Mesendoderm (in vitro differentiated cells): ENCODE data around the gene SDR42E1.

Source experiments
- DNase-seq: peaks from one replicate; pipeline ENCODE4 v3.0.0; 2013
- H2AK5ac ChIP-seq: 2 replicates; pipeline ENCODE4 v1.6.1; 2013; ENCODE audit warnings: low read length, inconsistent platforms
- H2BK120ac ChIP-seq: 2 replicates; pipeline ENCODE4 v1.6.1; 2013; ENCODE audit warnings: low read depth, mild to moderate bottlenecking, low read length, moderate library complexity, mixed read lengths
- H2BK15ac ChIP-seq: replicated peaks from 2 replicates; pipeline ENCODE4 v1.6.1; 2013; ENCODE audit warnings: low read depth, mild to moderate bottlenecking, moderate library complexity
- H2BK5ac ChIP-seq: 2 replicates; pipeline ENCODE4 v1.6.1; 2013; ENCODE audit warnings: low read length, inconsistent platforms
- H3K18ac ChIP-seq: 2 replicates; pipeline ENCODE4 v1.6.1; 2013; ENCODE audit warnings: mild to moderate bottlenecking, low read length, mixed read lengths
- H3K23ac ChIP-seq: one replicate; pipeline ENCODE4 v1.6.1; 2013; ENCODE audit warnings: low read length
- H3K27ac ChIP-seq: 2 replicates; pipeline ENCODE4 v1.5.1; 2013; ENCODE audit warnings: low read depth, mild to moderate bottlenecking, inconsistent platforms, low read length, moderate library complexity
- H3K27me3 ChIP-seq: 2 replicates; pipeline ENCODE4 v1.6.1; 2013; ENCODE audit warnings: low read length, control low read depth, mild to moderate bottlenecking, inconsistent platforms; ENCODE audit not compliant: insufficient read depth, poor library complexity
- H3K36me3 ChIP-seq: 2 replicates; pipeline ENCODE4 v1.6.1; 2013; ENCODE audit warnings: low read length, inconsistent platforms; ENCODE audit not compliant: control insufficient read depth, insufficient read depth
- H3K4ac ChIP-seq: one replicate; pipeline ENCODE4 v1.6.1; 2013; ENCODE audit warnings: low read depth, mild to moderate bottlenecking, low read length, moderate library complexity
- H3K4me1 ChIP-seq: 2 replicates; pipeline ENCODE4 v1.6.1; 2013; ENCODE audit warnings: low read depth, low read length, inconsistent platforms; ENCODE audit not compliant: control insufficient read depth
- H3K4me2 ChIP-seq: 2 replicates; pipeline ENCODE4 v1.6.1; 2013; ENCODE audit warnings: low read length
- H3K4me3 ChIP-seq: 2 replicates; pipeline ENCODE4 v1.5.1; 2013; ENCODE audit warnings: mild to moderate bottlenecking, low read length
- H3K56ac ChIP-seq: one replicate; pipeline ENCODE4 v1.6.1; 2013; ENCODE audit warnings: low read length
- H3K79me1 ChIP-seq: 2 replicates; pipeline ENCODE4 v1.6.1; 2013; ENCODE audit warnings: low read length, inconsistent platforms
- H3K79me2 ChIP-seq: 2 replicates; pipeline ENCODE4 v1.6.1; 2013; ENCODE audit warnings: mild to moderate bottlenecking, low read length; ENCODE audit not compliant: control insufficient read depth, insufficient read depth
- H3K9ac ChIP-seq: 2 replicates; pipeline ENCODE4 v1.6.1; 2013; ENCODE audit warnings: low read length, inconsistent platforms
- H4K5ac ChIP-seq: one replicate; pipeline ENCODE4 v1.6.1; 2013; ENCODE audit warnings: low read length
- H4K8ac ChIP-seq: one replicate; pipeline ENCODE4 v1.6.1; 2013; ENCODE audit warnings: low read depth, mild to moderate bottlenecking, control low read depth, low read length, moderate library complexity
- WGBS: extraction: QIAGEN DNeasy Blood & Tissue Kit; methylation state at CpG from one replicate; pipeline ENCODE4 v1.1.7; 2013; ENCODE audit warnings: low lambda C conversion rate, missing lambda C conversion rate; ENCODE audit not compliant: insufficient coverage; ENCODE audit errors: extremely low coverage; 5-methylcytosine and 5-hydroxymethylcytosine counted together

Gene SDR42E1

DNA sequence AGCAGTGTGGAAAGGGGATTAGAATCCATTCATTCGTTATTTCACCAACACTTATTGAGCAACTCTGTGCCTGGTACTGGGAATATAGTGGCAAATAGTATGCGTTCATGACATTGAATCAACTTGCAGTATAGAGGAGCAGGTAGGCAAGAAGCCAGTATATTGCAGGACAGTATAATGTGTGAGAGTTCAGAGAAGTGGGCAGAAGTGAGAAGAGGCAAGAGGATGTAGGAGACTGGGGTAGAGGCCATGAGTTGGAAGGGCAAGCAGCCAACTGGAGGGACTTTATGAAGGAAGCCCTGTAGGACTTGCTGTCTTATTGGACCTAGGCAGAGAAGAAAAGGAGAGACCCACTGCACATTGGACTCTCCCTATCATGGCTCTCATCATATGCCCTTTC, 36.1 kb upstream of the SDR42E1 start:
- Histone ChIP-seq H2BK5ac (no peak overlapping the region), H3K4me2 (no peak overlapping the region), H3K36me3 (no peaks in the 10 kb centered on the region), H3K23ac (no peak overlapping the region), H3K9ac (no peak overlapping the region), H3K4me3 (no peak overlapping the region), H2AK5ac (no peak overlapping the region), H4K8ac (no peak overlapping the region), H3K56ac (no peak overlapping the region), H3K79me2 (no peaks in the 10 kb centered on the region), H3K4me1 (no peaks in the 10 kb centered on the region), H3K79me1 (no peaks in the 10 kb centered on the region), H3K27me3 (no peaks in the 10 kb centered on the region), H2BK15ac (no peak overlapping the region), H3K4ac (no peak overlapping the region), H4K5ac (no peak overlapping the region), H2BK120ac (no peak overlapping the region), H3K18ac (no peak overlapping the region), H3K27ac (no peak overlapping the region)
- WGBS, result no CpG with 5 or more reads among the region's 2 CpGs
- DNase-seq, result no peak

DNA sequence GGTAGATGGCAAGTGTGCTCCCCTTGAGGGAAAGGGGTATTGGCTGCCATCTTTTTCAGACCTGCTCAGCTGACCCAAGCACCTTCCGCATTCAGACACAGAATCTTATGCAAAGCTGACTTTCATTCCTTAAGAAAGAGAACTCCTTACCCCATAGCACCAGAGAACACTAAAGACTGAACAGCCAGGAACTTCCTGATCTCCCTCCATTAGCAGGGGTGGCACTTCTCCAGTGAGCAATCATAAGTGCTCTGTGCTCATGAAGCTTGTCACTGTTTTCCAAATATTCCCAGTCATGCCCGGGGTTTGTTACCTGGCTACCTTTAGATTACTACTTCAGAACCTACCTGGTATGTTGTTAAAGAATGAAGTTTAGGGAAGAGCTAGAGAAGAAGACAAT, 35.7 kb upstream of the SDR42E1 start:
- Histone ChIP-seq H3K56ac (no peak overlapping the region), H3K4me1 (no peaks in the 10 kb centered on the region), H3K4me3 (no peak overlapping the region), H2BK5ac (no peak overlapping the region), H4K8ac (no peak overlapping the region), H4K5ac (no peak overlapping the region), H3K27me3 (no peaks in the 10 kb centered on the region), H3K4ac (no peak overlapping the region), H3K23ac (no peak overlapping the region), H2AK5ac (no peak overlapping the region), H2BK120ac (no peak overlapping the region), H3K4me2 (no peak overlapping the region), H3K79me1 (no peaks in the 10 kb centered on the region), H2BK15ac (no peak overlapping the region), H3K79me2 (no peaks in the 10 kb centered on the region), H3K36me3 (no peaks in the 10 kb centered on the region), H3K18ac (no peak overlapping the region), H3K9ac (no peak overlapping the region), H3K27ac (no peak overlapping the region)
- DNase-seq, result no peak
- WGBS, result no CpG with 5 or more reads among the region's 2 CpGs

DNA sequence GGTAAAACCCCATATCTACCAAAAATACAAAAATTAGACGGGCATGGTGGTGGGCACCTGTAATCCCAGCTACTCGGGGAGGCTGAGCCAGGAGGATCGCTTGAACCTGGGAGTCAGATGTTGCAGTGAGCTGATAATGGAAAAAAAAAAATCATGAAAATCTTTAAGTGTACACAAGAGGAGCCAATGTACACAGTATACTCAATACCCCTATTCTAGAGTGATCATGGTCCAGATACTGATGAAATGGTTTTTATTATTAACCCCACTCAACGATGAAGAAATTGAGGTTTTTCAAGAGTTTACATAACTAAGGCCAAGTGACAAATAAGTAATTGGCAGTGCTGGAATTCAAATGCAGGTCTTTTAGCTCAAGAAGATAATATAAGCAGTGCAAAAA, 35.3 kb upstream of the SDR42E1 start:
- Histone ChIP-seq H3K27ac (no peak overlapping the region), H3K36me3 (no peaks in the 10 kb centered on the region), H2BK120ac (no peak overlapping the region), H3K18ac (no peak overlapping the region), H3K56ac (no peak overlapping the region), H3K27me3 (no peaks in the 10 kb centered on the region), H3K79me1 (no peaks in the 10 kb centered on the region), H2BK15ac (no peak overlapping the region), H2BK5ac (no peak overlapping the region), H3K79me2 (no peaks in the 10 kb centered on the region), H3K4me3 (no peak overlapping the region), H3K4me1 (no peaks in the 10 kb centered on the region), H4K5ac (no peak overlapping the region), H4K8ac (no peak overlapping the region), H3K4ac (no peak overlapping the region), H2AK5ac (no peak overlapping the region), H3K23ac (no peak overlapping the region), H3K4me2 (no peak overlapping the region), H3K9ac (no peak overlapping the region)
- no CpG with 5 or more reads among the region's 4 CpGs for WGBS
- no peak for DNase-seq

DNA sequence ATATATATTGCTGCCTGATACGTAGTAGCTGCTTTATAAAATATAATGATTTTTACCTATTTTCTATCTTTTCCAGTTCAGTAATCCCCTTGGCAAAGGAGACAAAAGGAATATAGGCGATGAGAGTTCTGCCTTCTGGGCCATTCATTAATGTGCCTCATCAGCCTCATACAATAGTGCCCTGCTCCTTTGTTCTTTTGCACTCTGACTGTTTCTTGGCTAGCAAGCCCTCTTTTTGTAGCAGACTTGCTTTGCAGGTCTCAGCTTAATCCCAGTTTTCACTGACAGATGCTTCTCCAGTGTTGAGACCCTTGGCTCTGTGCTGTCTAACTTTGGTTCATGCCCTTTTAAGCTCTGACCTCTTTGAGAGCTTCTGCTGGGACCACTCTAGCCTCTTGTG, 34.2 kb upstream of the SDR42E1 start:
- no peak overlapping the region for H2BK5ac ChIP-seq
- no peaks in the 10 kb centered on the region for H3K27me3 ChIP-seq
- H4K8ac ChIP-seq, result no peak overlapping the region
- no peak overlapping the region for H3K4me3 ChIP-seq
- H3K23ac ChIP-seq, result no peak overlapping the region
- DNase-seq, result no peak
- no peaks in the 10 kb centered on the region for H3K36me3 ChIP-seq
- H3K27ac ChIP-seq, result no peak overlapping the region
- H3K4ac ChIP-seq, result no peak overlapping the region
- no peak overlapping the region for H2BK15ac ChIP-seq
- H3K56ac ChIP-seq, result no peak overlapping the region
- no peaks in the 10 kb centered on the region for H3K79me2 ChIP-seq
- H3K79me1 ChIP-seq, result no peaks in the 10 kb centered on the region
- no peak overlapping the region for H4K5ac ChIP-seq
- no peak overlapping the region for H2BK120ac ChIP-seq
- H3K4me1 ChIP-seq, result no peaks in the 10 kb centered on the region
- H3K18ac ChIP-seq, result no peak overlapping the region
- no peak overlapping the region for H2AK5ac ChIP-seq
- H3K4me2 ChIP-seq, result no peak overlapping the region
- no CpG with 5 or more reads among the region's 2 CpGs for WGBS
- no peak overlapping the region for H3K9ac ChIP-seq

DNA sequence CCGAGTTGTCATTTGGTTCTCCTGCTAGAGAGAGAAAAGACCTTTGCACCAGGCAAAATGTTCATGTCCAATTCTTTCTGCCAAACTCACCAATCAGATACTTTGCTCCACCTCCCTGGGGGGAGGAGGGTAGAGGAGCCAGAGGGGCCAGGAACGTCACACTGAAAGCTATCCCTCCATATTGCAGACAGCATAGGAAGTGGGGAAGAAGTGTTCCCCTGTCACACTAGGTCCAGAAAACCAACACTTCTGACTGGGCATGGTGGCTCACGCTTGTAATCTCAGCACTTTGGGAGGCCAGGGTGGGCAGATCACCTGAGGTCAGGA, 33.3 kb upstream of the SDR42E1 start:
- no CpG with 5 or more reads among the region's 3 CpGs for WGBS

DNA sequence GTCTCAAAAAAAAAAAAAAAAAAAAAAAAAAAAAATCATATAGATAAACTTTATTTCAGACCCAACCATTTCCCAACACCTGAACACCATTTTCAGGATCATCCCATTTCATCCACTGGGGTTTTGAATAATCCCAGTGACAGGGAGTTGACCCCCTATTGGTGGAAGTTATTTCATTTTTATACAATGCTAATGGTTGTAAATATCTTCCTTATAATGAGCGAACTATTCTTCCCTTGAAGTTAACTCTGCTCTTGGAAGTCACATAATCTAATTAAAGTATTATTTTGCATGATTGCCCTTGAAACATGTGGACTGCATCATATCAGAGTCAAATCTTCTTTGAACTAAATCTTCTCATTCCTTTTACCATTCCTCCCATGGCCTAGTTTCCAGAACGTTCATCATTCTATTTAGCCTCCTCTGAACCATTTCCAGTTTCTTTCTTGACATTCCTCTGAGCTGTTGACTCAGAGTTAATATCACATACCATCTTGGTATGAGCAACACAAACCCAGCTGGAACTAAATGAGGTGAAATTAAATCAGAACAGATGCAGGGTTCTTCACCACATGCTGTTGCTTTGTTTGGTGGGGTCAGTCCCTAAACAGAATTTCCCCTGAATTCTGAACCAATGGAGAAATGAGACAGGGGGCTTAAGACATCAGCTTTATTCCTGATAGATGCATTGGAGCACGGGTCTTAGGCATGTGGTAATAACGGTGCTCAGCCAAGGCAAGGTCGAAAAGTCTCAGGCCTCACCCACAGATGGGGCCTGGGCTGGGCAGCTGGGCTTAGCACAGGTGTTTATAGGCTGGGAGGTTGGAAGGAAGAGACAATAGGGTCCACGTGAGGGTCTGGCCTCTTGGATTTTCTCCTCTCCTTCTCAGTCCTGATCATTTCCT, 32.7 kb upstream of the SDR42E1 start:
- H4K8ac ChIP-seq, result no peak overlapping the region

More for the DNA sequence above, 33.3 kb upstream of the SDR42E1 start:
- H3K56ac ChIP-seq, result no peak overlapping the region
- no peaks in the 10 kb centered on the region for H3K4me1 ChIP-seq
- no peak overlapping the region for H2AK5ac ChIP-seq
- no peak overlapping the region for H3K9ac ChIP-seq
- DNase-seq, result no peak
- H4K5ac ChIP-seq, result no peak overlapping the region
- H3K27ac ChIP-seq, result no peak overlapping the region
- no peak overlapping the region for H3K18ac ChIP-seq
- no peak overlapping the region for H3K4me3 ChIP-seq
- H2BK5ac ChIP-seq, result no peak overlapping the region
- H3K79me2 ChIP-seq, result no peaks in the 10 kb centered on the region
- no peak overlapping the region for H3K23ac ChIP-seq
- H3K36me3 ChIP-seq, result no peaks in the 10 kb centered on the region
- no peak overlapping the region for H4K8ac ChIP-seq
- no peak overlapping the region for H3K4ac ChIP-seq
- H2BK15ac ChIP-seq, result no peak overlapping the region
- H3K27me3 ChIP-seq, result no peaks in the 10 kb centered on the region
- no peaks in the 10 kb centered on the region for H3K79me1 ChIP-seq
- no peak overlapping the region for H3K4me2 ChIP-seq
- H2BK120ac ChIP-seq, result no peak overlapping the region

More for the DNA sequence above, 32.7 kb upstream of the SDR42E1 start:
- Histone ChIP-seq H3K27ac (no peak overlapping the region), H3K56ac (no peak overlapping the region), H3K79me2 (no peaks in the 10 kb centered on the region), H3K18ac (no peak overlapping the region), H3K4me1 (no peaks in the 10 kb centered on the region), H3K27me3 (no peaks in the 10 kb centered on the region), H2BK5ac (no peak overlapping the region), H3K4ac (no peak overlapping the region), H2AK5ac (no peak overlapping the region), H4K5ac (no peak overlapping the region), H3K23ac (no peak overlapping the region), H3K79me1 (no peaks in the 10 kb centered on the region), H3K4me2 (no peak overlapping the region), H3K4me3 (no peak overlapping the region), H2BK15ac (no peak overlapping the region), H3K9ac (no peak overlapping the region), H2BK120ac (no peak overlapping the region), H3K36me3 (no peaks in the 10 kb centered on the region)
- DNase-seq, result no peak
- no CpG with 5 or more reads among the region's 6 CpGs for WGBS
